ENCODE data around the gene DTX3L. TPM values are rescaled to one million over a fixed set of nuclear protein-coding genes. Genes with fewer than 3 reads are reported as not detected.

DTX3L gene
- total RNA-seq, 1 experiment from 2014 or later, result 17.3 TPM

GRCh38 chr3:122619040-122619439 is 54.9 kb downstream of the DTX3L start:
- Histone ChIP-seq H3K4me3 (ENCODE audit: low read depth, low read length) (no peak overlapping the region), H3K36me3 (ENCODE audit: control insufficient read depth, insufficient read depth, low read length) (no peaks in the 10 kb centered on the region), H3K27me3 (replicated peaks; ENCODE audit: control insufficient read depth, insufficient read depth, low read length) (no peaks in the 10 kb centered on the region), H3K4me1 (no peaks in the 10 kb centered on the region), H3K9me3 (no peaks in the 10 kb centered on the region)
- CTCF ChIA-PET, result no interaction called here
- H3K27ac Mint-ChIP-seq (ENCODE audit: unreplicated experiment), result no peak overlapping the region
- no peak overlapping the region for H3K4me3 Mint-ChIP-seq (ENCODE audit: unreplicated experiment)
- POLR2A ChIA-PET, result no interaction called here
- BruUV-seq (replicated peaks), result no TSS peak
- H3K4me1 Mint-ChIP-seq (ENCODE audit: low read depth, unreplicated experiment), result no peaks in the 10 kb centered on the region
- no peaks in the 10 kb centered on the region for H3K36me3 Mint-ChIP-seq (ENCODE audit: insufficient read depth, unreplicated experiment)
- H3K9me3 Mint-ChIP-seq (ENCODE audit: unreplicated experiment), result no peaks in the 10 kb centered on the region
- H3K27me3 Mint-ChIP-seq (ENCODE audit: insufficient read depth, unreplicated experiment), result no peaks in the 10 kb centered on the region
- no peak for TF ChIP-seq CTCF (IDR thresholded peaks at IDR 0.05; ENCODE audit: insufficient read depth in 1 of 2, low read depth in 1 of 2, low read length in 1 of 2, severe bottlenecking in 1 of 2, unreplicated experiment in 1 of 2)
- intact Hi-C loops (cut with micrococcal nuclease; ENCODE audit: unreplicated experiment), result no loop called here
- no peak for DNase-seq

- Mint-ChIP-seq H3K27me3 (ENCODE audit: insufficient read depth, unreplicated experiment) (no peaks in the 10 kb centered on the region), H3K4me3 (ENCODE audit: unreplicated experiment) (no peak overlapping the region), H3K9me3 (ENCODE audit: unreplicated experiment) (no peaks in the 10 kb centered on the region), H3K36me3 (ENCODE audit: insufficient read depth, unreplicated experiment) (no peaks in the 10 kb centered on the region), H3K27ac (ENCODE audit: unreplicated experiment) (no peak overlapping the region), H3K4me1 (ENCODE audit: low read depth, unreplicated experiment) (no peaks in the 10 kb centered on the region)
- intact Hi-C loops (cut with micrococcal nuclease; ENCODE audit: unreplicated experiment), result no loop called here
- DNase-seq, result no peak
- Histone ChIP-seq H3K9me3 (no peaks in the 10 kb centered on the region), H3K4me1 (no peaks in the 10 kb centered on the region), H3K27me3 (replicated peaks; ENCODE audit: control insufficient read depth, insufficient read depth, low read length) (no peaks in the 10 kb centered on the region), H3K4me3 (ENCODE audit: low read depth, low read length) (no peak overlapping the region), H3K36me3 (ENCODE audit: control insufficient read depth, insufficient read depth, low read length) (no peaks in the 10 kb centered on the region)
- TF ChIP-seq CTCF (IDR thresholded peaks at IDR 0.05; ENCODE audit: insufficient read depth in 1 of 2, low read depth in 1 of 2, low read length in 1 of 2, severe bottlenecking in 1 of 2, unreplicated experiment in 1 of 2), result no peak
- POLR2A ChIA-PET, result no interaction called here
- BruUV-seq (replicated peaks), result no TSS peak
- CTCF ChIA-PET, result no interaction called here
These were observed 56.3 kb downstream of the DTX3L start for GRCh38 chr3:122620399-122620798.

GRCh38 chr3:122621112-122621511 is 57.0 kb downstream of the DTX3L start:
- POLR2A ChIA-PET, result no interaction called here
- H3K27ac Mint-ChIP-seq (ENCODE audit: unreplicated experiment), result no peak overlapping the region
- no peak overlapping the region for H3K4me3 ChIP-seq (ENCODE audit: low read depth, low read length)
- no peak for TF ChIP-seq CTCF (IDR thresholded peaks at IDR 0.05; ENCODE audit: insufficient read depth in 1 of 2, low read depth in 1 of 2, low read length in 1 of 2, severe bottlenecking in 1 of 2, unreplicated experiment in 1 of 2)
- H3K27me3 Mint-ChIP-seq (ENCODE audit: insufficient read depth, unreplicated experiment), result no peaks in the 10 kb centered on the region
- CTCF ChIA-PET, result no interaction called here
- BruUV-seq (replicated peaks), result no TSS peak
- no peak for DNase-seq
- H3K36me3 ChIP-seq (ENCODE audit: control insufficient read depth, insufficient read depth, low read length), result no peaks in the 10 kb centered on the region
- H3K36me3 Mint-ChIP-seq (ENCODE audit: insufficient read depth, unreplicated experiment), result no peaks in the 10 kb centered on the region
- intact Hi-C loops (cut with micrococcal nuclease; ENCODE audit: unreplicated experiment), result no loop called here
- H3K9me3 Mint-ChIP-seq (ENCODE audit: unreplicated experiment), result no peaks in the 10 kb centered on the region
- no peaks in the 10 kb centered on the region for H3K4me1 ChIP-seq
- H3K4me3 Mint-ChIP-seq (ENCODE audit: unreplicated experiment), result no peak overlapping the region
- H3K9me3 ChIP-seq, result no peaks in the 10 kb centered on the region
- no peaks in the 10 kb centered on the region for H3K27me3 ChIP-seq (replicated peaks; ENCODE audit: control insufficient read depth, insufficient read depth, low read length)
- no peaks in the 10 kb centered on the region for H3K4me1 Mint-ChIP-seq (ENCODE audit: low read depth, unreplicated experiment)

Data from Caco-2 (cell line).